Astrocyte of the spinal cord (primary cell): ENCODE data around the gene NBEAL2.

Source experiments
- DNase-seq: peaks from one replicate; pipeline ENCODE4 v3.0.0; 2011; ENCODE audit warnings: low read depth, low spot score
- H3K4me3 ChIP-seq: 2 replicates; pipeline ENCODE4 v1.5.1; 2011; ENCODE audit warnings: low read depth, mild to moderate bottlenecking, low read length, moderate library complexity
- in situ Hi-C: cut with HindIII; loops from 2 replicates; pipeline ENCODE4 v1.10.0; 2017; ENCODE audit warnings: low sequenced_read_pairs
- TF ChIP-seq, protein P1 (sequence below): IDR thresholded peaks from 2 replicates; pipeline ENCODE4 v1.5.1; 2012; ENCODE audit warnings: low read depth, mild to moderate bottlenecking, low read length, inconsistent platforms

NBEAL2 gene

DNA sequence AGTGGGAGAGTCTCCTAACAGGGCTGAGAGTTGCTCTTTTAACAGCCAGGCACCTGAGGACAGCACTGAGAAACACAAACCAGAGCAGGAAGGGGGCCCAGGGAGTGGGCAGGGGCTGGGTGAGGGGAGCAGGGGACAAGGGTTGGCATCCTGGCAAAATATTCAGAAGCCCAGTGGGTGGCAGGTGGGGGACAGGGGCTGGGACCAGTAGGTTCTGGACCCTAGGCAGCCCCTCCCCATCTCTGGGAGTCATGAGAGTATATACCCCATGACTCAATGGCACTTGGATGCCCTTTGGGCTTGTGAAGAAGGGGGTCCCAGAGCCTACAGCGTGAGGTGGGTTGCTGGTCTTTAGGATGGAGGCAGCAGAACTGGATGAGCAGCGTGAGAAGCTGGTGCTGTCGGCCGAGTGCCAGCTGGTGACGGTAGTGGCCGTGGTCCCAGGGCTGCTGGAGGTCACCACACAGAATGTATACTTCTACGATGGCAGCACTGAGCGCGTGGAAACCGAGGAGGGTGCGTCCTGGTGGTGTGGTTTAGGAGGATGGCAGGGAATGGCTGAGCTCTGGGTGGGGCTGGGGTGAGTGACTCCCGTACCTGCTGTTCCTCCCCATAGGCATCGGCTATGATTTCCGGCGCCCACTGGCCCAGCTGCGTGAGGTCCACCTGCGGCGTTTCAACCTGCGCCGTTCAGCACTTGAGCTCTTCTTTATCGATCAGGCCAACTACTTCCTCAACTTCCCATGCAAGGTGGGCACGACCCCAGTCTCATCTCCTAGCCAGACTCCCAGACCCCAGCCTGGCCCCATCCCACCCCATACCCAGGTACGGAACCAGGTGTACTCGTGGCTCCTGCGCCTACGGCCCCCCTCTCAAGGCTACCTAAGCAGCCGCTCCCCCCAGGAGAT, 24.2 kb downstream of the NBEAL2 start:
- no peak overlapping the region for H3K4me3 ChIP-seq
- TF ChIP-seq, protein P1, sequence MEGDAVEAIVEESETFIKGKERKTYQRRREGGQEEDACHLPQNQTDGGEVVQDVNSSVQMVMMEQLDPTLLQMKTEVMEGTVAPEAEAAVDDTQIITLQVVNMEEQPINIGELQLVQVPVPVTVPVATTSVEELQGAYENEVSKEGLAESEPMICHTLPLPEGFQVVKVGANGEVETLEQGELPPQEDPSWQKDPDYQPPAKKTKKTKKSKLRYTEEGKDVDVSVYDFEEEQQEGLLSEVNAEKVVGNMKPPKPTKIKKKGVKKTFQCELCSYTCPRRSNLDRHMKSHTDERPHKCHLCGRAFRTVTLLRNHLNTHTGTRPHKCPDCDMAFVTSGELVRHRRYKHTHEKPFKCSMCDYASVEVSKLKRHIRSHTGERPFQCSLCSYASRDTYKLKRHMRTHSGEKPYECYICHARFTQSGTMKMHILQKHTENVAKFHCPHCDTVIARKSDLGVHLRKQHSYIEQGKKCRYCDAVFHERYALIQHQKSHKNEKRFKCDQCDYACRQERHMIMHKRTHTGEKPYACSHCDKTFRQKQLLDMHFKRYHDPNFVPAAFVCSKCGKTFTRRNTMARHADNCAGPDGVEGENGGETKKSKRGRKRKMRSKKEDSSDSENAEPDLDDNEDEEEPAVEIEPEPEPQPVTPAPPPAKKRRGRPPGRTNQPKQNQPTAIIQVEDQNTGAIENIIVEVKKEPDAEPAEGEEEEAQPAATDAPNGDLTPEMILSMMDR, result no peak
- no peak for DNase-seq
- in situ Hi-C loops, result no loop called here

DNA sequence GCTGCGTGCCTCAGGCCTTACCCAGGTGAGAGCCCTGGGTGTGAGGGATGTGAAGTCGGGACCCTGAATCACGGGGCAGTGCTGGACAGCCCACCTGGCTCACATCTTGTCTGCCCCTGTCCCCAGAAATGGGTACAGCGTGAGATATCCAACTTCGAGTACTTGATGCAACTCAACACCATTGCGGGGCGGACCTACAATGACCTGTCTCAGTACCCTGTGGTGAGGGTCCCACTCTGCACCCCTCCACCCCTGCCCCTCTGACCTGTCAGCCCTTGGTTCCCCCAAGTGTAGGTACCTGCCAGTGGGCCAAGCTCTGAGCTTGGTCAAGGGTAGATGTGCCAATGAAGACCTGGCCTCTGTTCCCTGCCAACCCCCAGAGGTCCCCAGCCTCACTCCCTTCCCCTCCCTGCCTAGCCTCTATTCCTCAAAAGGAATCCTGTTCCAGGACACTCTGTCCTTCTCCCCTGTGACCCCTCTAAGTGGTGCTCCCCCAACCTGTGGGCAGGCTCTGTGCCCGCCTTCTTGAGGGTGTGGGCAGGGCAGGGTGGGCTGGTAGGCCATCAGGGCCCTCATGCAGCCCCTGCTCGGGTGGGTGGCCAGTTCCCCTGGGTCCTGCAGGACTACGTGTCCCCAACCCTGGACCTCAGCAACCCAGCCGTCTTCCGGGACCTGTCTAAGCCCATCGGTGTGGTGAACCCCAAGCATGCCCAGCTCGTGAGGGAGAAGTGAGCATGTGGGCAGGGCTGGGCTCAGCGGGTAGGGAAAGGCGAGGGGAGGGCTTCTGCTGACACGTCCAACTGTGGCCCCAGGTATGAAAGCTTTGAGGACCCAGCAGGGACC, 25.1 kb downstream of the NBEAL2 start:
- H3K4me3 ChIP-seq, result no peak overlapping the region
- TF ChIP-seq, protein P1, result no peak
- no peak for DNase-seq
- in situ Hi-C loops, result no loop called here

DNA sequence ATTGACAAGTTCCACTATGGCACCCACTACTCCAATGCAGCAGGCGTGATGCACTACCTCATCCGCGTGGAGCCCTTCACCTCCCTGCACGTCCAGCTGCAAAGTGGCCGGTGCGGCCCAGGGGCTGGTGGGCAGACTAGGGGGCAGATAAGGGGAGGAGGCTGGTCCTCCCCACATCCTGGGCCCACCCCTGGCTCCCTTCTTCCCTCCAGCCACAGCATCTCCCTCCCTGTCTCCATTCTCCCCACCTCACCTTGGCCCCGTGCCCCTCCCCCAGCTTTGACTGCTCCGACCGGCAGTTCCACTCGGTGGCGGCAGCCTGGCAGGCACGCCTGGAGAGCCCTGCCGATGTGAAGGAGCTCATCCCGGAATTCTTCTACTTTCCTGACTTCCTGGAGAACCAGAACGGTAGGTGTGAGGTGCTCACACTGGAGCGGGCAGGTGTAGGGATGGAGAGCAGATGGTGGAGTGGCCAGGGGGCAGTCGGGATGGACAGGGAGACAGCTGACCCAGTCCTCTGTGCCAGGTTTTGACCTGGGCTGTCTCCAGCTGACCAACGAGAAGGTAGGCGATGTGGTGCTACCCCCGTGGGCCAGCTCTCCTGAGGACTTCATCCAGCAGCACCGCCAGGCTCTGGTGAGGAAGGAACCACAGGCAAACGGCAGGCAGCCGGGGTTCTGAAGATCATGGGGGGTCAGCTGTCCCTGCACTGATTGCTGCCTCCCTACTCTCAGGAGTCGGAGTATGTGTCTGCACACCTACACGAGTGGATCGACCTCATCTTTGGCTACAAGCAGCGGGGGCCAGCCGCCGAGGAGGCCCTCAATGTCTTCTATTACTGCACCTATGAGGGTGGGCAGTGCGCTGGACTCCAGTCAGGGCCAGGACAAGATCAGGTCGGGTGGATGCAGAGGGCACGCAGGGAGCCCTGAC, 26.0 kb downstream of the NBEAL2 start:
- DNase-seq, result no peak
- TF ChIP-seq, protein P1, result no peak
- H3K4me3 ChIP-seq, result no peak overlapping the region
- in situ Hi-C loops, result no loop called here

DNA sequence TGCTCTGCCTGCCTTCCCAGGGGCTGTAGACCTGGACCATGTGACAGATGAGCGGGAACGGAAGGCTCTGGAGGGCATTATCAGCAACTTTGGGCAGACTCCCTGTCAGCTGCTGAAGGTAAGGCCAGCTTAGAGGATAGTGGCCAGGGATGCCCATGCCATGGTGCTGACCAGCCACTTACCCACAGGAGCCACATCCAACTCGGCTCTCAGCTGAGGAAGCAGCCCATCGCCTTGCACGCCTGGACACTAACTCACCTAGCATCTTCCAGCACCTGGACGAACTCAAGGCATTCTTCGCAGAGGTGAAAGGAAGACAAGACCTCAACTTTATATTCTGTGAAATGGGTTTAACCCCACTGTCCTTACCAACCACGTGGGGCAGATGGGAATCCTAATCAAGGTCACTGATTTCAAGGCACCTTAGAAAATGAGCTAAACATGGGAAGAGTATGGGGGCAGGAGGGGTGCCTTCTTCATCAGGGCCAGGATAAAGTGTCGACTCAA, 26.7 kb downstream of the NBEAL2 start:
- no peak for DNase-seq
- in situ Hi-C loops, result no loop called here
- H3K4me3 ChIP-seq, result no peak overlapping the region
- TF ChIP-seq, protein P1, result no peak

DNA sequence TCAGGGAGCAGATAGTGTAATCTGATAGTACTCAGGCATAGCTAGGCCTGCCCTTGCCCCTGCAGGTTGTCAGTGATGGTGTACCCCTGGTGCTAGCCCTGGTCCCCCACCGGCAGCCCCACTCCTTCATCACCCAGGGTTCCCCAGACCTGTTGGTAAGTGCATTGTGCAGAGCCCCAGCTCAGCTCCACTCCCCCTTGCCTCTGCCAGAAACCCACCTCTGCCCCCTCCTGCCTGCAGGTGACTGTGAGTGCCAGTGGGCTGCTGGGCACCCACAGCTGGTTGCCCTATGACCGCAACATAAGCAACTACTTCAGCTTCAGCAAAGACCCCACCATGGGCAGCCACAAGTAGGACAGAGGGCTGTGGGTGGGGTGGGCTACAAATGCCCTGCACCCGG, 27.5 kb downstream of the NBEAL2 start:
- DNase-seq, result no peak
- in situ Hi-C loops, result no loop called here
- TF ChIP-seq, protein P1, result no peak
- H3K4me3 ChIP-seq, result no peak overlapping the region
